ENCODE data around the gene RFTN1.

RFTN1 gene

GRCh38 chr3:16364323-16364722 lies 149.2 kb downstream of the RFTN1 start:
- TF ChIP-seq JUND (IDR thresholded peaks at IDR 0.05; ENCODE audit: low read depth) = no peak
- DNase-seq (ENCODE audit: low read depth in 1 of 2, low spot score in 1 of 2) = no peak
- in situ Hi-C loops (cut with HindIII; ENCODE audit: low pct_unique_long_range_greater_than_20kb, low sequenced_read_pairs) = no loop called here

GRCh38 chr3:16363636-16364035 lies 149.9 kb downstream of the RFTN1 start:
- TF ChIP-seq JUND (IDR thresholded peaks at IDR 0.05; ENCODE audit: low read depth) = no peak
- in situ Hi-C loops (cut with HindIII; ENCODE audit: low pct_unique_long_range_greater_than_20kb, low sequenced_read_pairs) = no loop called here
- no peak for DNase-seq (ENCODE audit: low read depth in 1 of 2, low spot score in 1 of 2)

- in situ Hi-C loops (cut with HindIII; ENCODE audit: low pct_unique_long_range_greater_than_20kb, low sequenced_read_pairs) = no loop called here
- TF ChIP-seq JUND (IDR thresholded peaks at IDR 0.05; ENCODE audit: low read depth) = no peak
These were observed 150.7 kb downstream of the RFTN1 start for GRCh38 chr3:16362770-16363169.

GRCh38 chr3:16361087-16361486 lies 152.4 kb downstream of the RFTN1 start:
- no peak for DNase-seq (ENCODE audit: low read depth in 1 of 2, low spot score in 1 of 2)
- in situ Hi-C loops (cut with HindIII; ENCODE audit: low pct_unique_long_range_greater_than_20kb, low sequenced_read_pairs) = no loop called here
- no peak for TF ChIP-seq JUND (IDR thresholded peaks at IDR 0.05; ENCODE audit: low read depth)

More at GRCh38 chr3:16362770-16363169, 150.7 kb downstream of the RFTN1 start:
- no peak for DNase-seq (ENCODE audit: low read depth in 1 of 2, low spot score in 1 of 2)

GRCh38 chr3:16359331-16359730 lies 154.2 kb downstream of the RFTN1 start:
- in situ Hi-C loops (cut with HindIII; ENCODE audit: low pct_unique_long_range_greater_than_20kb, low sequenced_read_pairs) = no loop called here
- no peak for DNase-seq (ENCODE audit: low read depth in 1 of 2, low spot score in 1 of 2)
- no peak for TF ChIP-seq JUND (IDR thresholded peaks at IDR 0.05; ENCODE audit: low read depth)

GRCh38 chr3:16358336-16358735 lies 155.2 kb downstream of the RFTN1 start:
- in situ Hi-C loops (cut with HindIII; ENCODE audit: low pct_unique_long_range_greater_than_20kb, low sequenced_read_pairs) = no loop called here
- no peak for TF ChIP-seq JUND (IDR thresholded peaks at IDR 0.05; ENCODE audit: low read depth)
- DNase-seq (ENCODE audit: low read depth in 1 of 2, low spot score in 1 of 2) = no peak

- DNase-seq (ENCODE audit: low read depth in 1 of 2, low spot score in 1 of 2) = no peak
- in situ Hi-C loops (cut with HindIII; ENCODE audit: low pct_unique_long_range_greater_than_20kb, low sequenced_read_pairs) = no loop called here
- TF ChIP-seq JUND (IDR thresholded peaks at IDR 0.05; ENCODE audit: low read depth) = no peak
These were observed 156.0 kb downstream of the RFTN1 start for GRCh38 chr3:16357186-16358121.

- in situ Hi-C loops (cut with HindIII; ENCODE audit: low pct_unique_long_range_greater_than_20kb, low sequenced_read_pairs) = no loop called here
- no peak for DNase-seq (ENCODE audit: low read depth in 1 of 2, low spot score in 1 of 2)
- TF ChIP-seq JUND (IDR thresholded peaks at IDR 0.05; ENCODE audit: low read depth) = no peak
These were observed 157.7 kb downstream of the RFTN1 start for GRCh38 chr3:16355828-16356227.

GRCh38 chr3:16354291-16354690 lies 159.2 kb downstream of the RFTN1 start:
- in situ Hi-C loops (cut with HindIII; ENCODE audit: low pct_unique_long_range_greater_than_20kb, low sequenced_read_pairs) = no loop called here
- no peak for TF ChIP-seq JUND (IDR thresholded peaks at IDR 0.05; ENCODE audit: low read depth)
- DNase-seq (ENCODE audit: low read depth in 1 of 2, low spot score in 1 of 2) = no peak

- in situ Hi-C loops (cut with HindIII; ENCODE audit: low pct_unique_long_range_greater_than_20kb, low sequenced_read_pairs) = no loop called here
- DNase-seq (ENCODE audit: low read depth in 1 of 2, low spot score in 1 of 2) = no peak
- TF ChIP-seq JUND (IDR thresholded peaks at IDR 0.05; ENCODE audit: low read depth) = no peak
These were observed 161.1 kb downstream of the RFTN1 start for GRCh38 chr3:16352428-16352827.

- no peak for DNase-seq (ENCODE audit: low read depth in 1 of 2, low spot score in 1 of 2)
- TF ChIP-seq JUND (IDR thresholded peaks at IDR 0.05; ENCODE audit: low read depth) = no peak
- in situ Hi-C loops (cut with HindIII; ENCODE audit: low pct_unique_long_range_greater_than_20kb, low sequenced_read_pairs) = no loop called here
These were observed 162.7 kb downstream of the RFTN1 start for GRCh38 chr3:16350597-16351318.

- in situ Hi-C loops (cut with HindIII; ENCODE audit: low pct_unique_long_range_greater_than_20kb, low sequenced_read_pairs) = no loop called here
- no peak for DNase-seq (ENCODE audit: low read depth in 1 of 2, low spot score in 1 of 2)
- no peak for TF ChIP-seq JUND (IDR thresholded peaks at IDR 0.05; ENCODE audit: low read depth)
These were observed 163.4 kb downstream of the RFTN1 start for GRCh38 chr3:16349986-16350596.

- TF ChIP-seq JUND (IDR thresholded peaks at IDR 0.05; ENCODE audit: low read depth) = no peak
These were observed 166.0 kb downstream of the RFTN1 start for GRCh38 chr3:16347548-16347947.

More at GRCh38 chr3:16347548-16347947, 166.0 kb downstream of the RFTN1 start:
- no peak for DNase-seq (ENCODE audit: low read depth in 1 of 2, low spot score in 1 of 2)
- in situ Hi-C loops (cut with HindIII; ENCODE audit: low pct_unique_long_range_greater_than_20kb, low sequenced_read_pairs) = no loop called here

All from T47D (cell line).